Measurements from ENCODE around the gene MLC1.

GRCh38 chr22:50051930-50052329 is 33.3 kb downstream of the MLC1 start:
- TF ChIP-seq, protein P1, sequence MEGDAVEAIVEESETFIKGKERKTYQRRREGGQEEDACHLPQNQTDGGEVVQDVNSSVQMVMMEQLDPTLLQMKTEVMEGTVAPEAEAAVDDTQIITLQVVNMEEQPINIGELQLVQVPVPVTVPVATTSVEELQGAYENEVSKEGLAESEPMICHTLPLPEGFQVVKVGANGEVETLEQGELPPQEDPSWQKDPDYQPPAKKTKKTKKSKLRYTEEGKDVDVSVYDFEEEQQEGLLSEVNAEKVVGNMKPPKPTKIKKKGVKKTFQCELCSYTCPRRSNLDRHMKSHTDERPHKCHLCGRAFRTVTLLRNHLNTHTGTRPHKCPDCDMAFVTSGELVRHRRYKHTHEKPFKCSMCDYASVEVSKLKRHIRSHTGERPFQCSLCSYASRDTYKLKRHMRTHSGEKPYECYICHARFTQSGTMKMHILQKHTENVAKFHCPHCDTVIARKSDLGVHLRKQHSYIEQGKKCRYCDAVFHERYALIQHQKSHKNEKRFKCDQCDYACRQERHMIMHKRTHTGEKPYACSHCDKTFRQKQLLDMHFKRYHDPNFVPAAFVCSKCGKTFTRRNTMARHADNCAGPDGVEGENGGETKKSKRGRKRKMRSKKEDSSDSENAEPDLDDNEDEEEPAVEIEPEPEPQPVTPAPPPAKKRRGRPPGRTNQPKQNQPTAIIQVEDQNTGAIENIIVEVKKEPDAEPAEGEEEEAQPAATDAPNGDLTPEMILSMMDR (conservative IDR thresholded peaks at IDR 0.05; ENCODE audit: low read depth, low read length) = no peak
- TF ChIP-seq MAFK (IDR thresholded peaks at IDR 0.05; ENCODE audit: low read depth, low read length) (no peak), MXI1 (IDR thresholded peaks at IDR 0.05; ENCODE audit: borderline replicate concordance, low read depth, low read length) (no peak), BHLHE40 (IDR thresholded peaks at IDR 0.05; ENCODE audit: low read depth, low read length) (no peak), SMC3 (IDR thresholded peaks at IDR 0.05; ENCODE audit: low read depth, low read length) (no peak)
- TF ChIP-seq, protein P2, sequence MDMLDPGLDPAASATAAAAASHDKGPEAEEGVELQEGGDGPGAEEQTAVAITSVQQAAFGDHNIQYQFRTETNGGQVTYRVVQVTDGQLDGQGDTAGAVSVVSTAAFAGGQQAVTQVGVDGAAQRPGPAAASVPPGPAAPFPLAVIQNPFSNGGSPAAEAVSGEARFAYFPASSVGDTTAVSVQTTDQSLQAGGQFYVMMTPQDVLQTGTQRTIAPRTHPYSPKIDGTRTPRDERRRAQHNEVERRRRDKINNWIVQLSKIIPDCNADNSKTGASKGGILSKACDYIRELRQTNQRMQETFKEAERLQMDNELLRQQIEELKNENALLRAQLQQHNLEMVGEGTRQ (IDR thresholded peaks at IDR 0.05; ENCODE audit: low read depth, low read length) = no peak
